NK-92 (cell line): ENCODE results near the gene ZBTB39.
"Not testable (repeated sequence)": the region's sequence is repeated elsewhere in the genome, so short reads cannot be mapped to it uniquely, and the experiment has no call there.

Experiments
- DNase-seq: peaks from one replicate; lab custom pipeline; 2025; ENCODE audit not compliant: unreplicated experiment; lab: John Stamatoyannopoulos, UW

ZBTB39 gene, protein sequence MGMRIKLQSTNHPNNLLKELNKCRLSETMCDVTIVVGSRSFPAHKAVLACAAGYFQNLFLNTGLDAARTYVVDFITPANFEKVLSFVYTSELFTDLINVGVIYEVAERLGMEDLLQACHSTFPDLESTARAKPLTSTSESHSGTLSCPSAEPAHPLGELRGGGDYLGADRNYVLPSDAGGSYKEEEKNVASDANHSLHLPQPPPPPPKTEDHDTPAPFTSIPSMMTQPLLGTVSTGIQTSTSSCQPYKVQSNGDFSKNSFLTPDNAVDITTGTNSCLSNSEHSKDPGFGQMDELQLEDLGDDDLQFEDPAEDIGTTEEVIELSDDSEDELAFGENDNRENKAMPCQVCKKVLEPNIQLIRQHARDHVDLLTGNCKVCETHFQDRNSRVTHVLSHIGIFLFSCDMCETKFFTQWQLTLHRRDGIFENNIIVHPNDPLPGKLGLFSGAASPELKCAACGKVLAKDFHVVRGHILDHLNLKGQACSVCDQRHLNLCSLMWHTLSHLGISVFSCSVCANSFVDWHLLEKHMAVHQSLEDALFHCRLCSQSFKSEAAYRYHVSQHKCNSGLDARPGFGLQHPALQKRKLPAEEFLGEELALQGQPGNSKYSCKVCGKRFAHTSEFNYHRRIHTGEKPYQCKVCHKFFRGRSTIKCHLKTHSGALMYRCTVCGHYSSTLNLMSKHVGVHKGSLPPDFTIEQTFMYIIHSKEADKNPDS

DNA sequence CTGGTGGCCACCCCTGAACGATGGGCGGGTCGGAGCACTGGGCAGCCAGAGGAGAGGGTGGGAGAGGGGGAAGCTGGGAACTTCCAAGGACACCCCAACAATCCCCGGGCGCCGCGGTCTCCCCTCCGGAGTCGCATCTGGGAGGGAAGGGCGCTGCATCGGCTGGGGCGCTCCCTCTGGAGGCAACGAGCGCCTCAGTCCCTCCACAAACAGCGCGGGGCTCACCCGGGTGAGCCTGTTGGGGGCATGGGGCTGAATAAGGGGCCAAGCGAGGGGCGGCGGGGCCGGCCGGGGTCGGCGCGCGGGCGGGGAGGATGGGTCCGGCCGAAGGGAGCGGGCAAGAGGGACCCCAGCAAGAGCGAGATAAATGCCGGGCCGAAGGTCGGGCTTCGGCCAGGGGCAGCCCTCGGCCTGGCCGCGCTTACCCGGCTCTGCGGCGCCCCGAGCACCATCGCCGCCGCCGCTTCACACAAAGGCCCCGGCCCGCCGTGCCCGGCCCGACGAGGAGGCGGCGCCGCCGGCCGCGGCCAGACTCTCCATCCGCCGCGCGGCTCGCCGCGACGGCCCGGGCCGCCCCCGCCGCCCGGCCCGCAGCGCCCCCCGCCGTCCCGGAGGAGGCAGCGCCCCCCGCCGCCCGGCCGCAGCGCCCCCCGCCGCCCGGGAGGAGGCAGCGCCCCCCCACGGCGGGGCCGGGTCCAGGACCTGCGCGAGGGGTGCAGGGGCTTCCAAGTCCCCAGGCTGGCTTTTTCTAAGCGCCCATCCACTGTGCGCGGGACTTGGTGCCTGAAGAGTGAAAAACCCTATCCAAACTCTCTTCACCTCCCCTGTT, at the start of gene ZBTB39:
TSS of gene ZBTB39 (minus strand) at position 567 of the 829 bp plus-strand sequence. CDS start 1,629 bp downstream, outside the sequence.
- no peak for DNase-seq

DNA sequence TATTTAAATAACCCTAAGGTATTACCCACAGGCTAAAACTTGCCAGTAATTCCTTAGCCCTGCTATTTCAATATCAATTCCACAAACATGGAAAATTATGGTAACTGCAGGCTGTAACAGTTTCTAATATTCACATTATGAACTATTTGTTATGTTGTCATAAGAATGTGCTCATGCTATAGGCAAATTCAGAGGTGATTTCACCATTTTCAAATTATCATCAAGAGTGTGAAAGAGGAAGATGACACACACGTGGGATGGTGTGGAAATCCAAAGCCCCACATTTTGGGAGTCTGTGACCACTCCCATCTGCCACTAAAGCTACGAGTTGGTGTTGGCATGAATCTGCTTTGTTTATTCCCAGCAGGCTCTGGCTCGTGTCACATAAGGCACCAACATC, 49.5 kb upstream of the ZBTB39 start:
- DNase-seq = no peak

DNA sequence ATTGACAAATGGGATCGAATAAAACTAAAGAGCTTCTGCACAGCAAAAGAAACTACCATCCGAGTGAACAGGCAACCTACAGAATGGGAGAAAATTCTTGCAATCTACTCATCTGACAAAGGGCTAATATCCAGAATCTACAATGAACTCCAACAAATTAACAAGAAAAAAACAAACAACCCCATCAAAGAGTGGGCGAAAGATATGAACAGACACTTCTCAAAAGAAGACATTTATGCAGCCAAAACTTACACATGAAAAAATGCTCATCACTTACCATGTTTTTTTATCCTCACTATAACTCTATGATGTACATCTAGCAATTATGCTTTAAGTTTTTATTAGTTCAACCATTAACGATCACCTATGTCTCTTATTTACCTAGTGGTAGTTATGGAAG, 47.6 kb upstream of the ZBTB39 start:
- not testable (repeated sequence) for DNase-seq

DNA sequence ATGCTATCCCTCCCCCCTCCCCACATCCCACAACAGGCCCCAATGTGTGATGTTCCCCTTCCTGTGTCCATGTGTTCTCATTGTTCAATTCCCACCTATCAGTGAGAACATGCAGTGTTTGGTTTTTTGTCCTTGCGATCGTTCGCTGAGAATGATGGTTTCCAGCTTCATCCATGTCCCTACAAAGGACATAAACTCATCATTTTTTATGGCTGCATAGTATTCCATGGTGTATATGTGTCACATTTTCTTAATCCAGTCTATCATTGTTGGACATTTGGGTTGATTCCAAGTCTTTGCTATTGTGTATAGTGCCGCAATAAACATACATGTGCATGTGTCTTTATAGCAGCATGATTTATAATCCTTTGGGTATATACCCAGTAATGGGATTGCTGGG, 46.8 kb upstream of the ZBTB39 start:
- DNase-seq = not testable (repeated sequence)

DNA sequence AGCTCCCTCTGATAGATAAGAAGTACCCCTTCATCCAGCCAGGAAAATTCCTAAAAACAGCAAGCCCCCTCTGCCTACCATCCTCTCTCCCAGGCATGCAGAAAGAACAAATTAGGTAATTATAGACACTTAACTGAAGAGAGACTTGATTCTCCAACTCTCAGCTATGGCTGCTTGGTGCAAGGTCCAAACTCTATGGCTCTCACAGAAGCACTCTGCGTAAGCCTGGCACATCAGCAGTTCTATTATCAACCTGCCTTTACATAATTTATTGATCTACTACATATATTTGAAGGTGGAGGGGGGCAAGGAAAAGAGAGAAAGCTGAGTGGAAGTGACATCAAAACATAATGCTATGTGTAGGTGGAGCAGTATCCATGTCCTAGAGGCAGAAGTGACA, 44.7 kb upstream of the ZBTB39 start:
- DNase-seq = no peak

DNA sequence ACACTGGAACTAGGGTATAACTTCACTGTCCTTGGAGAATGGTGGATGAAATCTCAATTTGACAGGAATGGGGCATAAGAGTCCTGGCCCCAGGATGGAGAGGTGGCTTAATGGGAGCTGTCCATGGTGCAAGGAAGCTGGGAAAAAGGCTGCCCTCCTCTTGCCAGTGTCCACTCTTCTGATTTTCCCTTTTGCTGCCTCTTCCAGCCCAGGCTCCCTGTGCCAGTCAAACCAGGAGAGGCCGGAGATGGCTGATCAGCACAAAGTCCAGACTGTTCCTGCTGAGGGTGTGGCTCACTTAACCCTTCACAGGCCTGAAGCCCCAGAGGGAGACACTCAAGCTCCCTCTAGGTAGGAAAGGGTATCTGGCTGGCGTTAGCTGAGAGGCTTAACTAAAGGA, 43.5 kb upstream of the ZBTB39 start, which contains the start of gene MYO1A:
TSS of gene MYO1A (minus strand) at position 240 of the 400 bp plus-strand sequence. CDS start 1,806 bp downstream, outside the sequence.
- no peak for DNase-seq

DNA sequence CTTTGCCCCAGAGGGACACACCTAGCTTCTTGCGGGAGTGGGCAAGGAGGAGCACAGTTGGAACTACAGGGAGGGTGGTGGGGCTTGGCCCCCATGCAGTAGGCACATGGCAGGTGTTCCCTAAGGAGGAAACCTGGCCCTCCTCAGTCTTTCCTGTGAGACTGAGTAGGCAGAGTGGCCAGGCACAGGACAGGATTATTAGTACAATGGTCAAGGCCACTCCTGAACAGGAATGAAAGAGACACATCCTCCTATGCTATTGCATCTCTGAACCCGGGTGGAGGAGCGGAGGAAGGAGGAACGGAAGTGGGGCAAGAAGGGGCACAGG, 42.7 kb upstream of the ZBTB39 start:
- no peak for DNase-seq

DNA sequence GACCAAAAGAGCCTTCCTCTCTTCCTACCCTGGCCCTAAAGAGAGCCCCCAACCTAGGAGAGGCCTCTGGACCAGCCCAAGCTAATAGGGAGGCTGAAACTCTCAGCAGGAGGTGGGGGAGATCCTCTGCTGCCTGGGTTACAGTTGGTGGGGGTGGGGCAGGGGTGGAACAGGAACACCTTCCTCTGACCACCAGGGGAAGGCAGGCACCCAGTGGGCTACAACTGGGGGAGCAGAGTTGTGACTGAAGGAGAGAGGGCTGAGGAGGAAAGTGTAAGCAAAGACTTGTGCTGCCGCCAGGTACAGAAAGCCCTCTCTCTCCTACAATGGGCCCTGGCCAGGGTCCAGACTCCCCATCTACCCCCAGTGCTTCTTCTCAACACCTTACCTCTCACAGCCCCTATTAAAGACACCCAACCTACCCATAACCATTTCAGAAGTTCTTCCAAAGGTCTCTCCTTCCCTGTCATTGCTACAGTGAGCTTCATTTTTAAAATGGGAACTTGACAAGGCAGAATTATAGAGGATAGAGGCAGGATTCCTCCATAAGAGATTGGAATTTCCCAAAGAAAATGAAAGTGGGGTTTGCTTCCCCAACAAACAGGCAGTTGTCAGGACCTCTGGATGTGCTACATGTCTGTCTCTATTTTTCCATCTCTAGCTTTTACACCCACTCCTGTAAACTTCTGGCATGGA, 42.2 kb upstream of the ZBTB39 start:
- DNase-seq = no peak

DNA sequence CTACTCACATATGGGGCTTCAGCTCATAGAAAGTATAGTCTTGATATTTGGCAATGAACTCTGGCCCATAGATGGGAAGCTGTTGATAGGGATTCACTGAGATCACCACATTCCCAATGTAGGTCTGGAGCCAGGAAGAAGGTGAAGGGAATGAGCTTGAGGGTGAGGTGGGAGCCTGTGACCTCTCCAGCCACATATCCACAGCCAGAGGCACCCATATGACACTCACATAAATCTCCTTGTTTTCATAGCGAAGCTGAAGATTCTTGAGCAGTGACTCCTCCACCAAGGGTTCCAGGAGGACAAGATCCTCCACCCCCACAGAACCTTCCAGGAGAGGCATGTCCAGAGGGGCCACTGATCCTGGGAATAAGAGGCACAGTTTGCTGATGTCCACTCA, 41.6 kb upstream of the ZBTB39 start:
- no peak for DNase-seq

DNA sequence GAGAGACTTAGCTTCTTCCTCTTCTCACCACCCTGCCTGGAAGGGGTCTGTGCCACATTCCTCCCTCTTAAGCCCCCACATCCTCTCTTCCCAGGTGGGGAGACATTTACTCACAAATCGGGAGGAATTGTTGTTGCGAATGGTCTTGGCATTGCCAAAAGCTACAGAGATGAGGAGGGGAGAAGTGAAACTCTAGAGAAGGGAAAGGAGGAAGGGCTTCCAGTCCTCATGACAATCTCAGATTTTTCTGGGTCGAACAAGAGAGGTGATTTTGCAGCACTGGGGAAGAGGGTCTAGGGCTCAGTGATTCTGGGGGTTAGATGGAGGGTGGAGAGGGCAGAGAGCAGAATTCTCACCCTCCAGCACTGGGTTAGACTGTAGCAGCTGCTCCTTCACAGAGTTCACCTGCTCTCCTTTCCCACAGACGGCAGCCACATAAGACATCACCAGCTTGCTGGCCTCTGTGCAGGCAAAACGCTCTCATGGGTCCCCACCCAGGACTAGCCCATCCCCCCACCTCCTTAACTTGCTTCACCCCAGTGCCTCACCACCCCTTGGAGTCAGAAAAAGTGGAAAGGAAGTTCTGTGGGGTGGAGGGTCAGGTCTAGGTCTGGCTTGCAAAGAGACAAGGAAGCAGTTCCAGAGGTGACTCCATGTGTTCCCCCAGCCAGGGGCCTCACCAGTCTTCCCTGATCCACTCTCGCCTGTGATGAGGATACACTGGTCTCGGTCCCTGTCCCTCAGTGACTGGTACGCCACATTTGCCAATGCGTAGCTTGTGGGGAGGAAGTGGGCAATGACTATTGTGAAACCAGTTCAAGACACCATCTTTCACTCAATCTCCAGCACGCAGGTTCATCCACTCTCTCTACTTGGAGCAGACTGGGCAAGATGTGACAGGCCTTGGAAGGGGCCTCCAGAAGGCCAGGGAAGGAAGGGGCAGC, 40.9 kb upstream of the ZBTB39 start:
- no peak for DNase-seq

DNA sequence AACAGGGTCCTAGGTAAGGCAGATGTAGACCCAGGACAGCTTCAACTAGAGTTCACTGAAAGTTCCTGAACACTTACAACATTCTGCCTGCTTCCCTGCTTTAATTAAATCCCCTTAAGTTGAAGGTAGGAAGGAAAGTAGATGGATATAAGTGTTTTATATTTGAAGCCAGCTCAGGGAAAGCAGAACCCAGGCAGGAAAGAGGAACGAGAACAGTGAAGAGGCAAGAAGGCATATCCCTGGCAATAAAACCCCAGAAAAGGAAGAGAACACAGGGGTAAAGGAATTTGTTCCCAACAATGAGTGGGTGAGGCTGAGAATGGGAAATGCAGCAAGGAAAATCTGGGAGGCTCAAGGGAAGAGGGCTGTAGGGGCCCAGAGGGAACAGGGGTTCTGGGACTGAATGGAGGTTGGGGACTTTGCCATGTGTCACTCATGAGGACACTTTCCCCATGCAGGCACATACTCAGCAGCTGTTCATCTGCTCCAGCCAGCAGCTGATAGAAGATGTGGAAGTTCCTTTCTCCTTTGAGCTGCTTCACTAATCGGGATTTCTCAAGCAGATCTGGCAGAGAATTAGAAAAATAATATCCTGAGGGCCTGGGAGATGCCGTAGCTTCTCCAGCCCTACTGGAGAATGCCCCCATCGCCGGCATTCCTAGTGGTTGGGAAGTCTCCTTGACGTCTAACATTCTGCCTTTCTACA, 39.9 kb upstream of the ZBTB39 start:
- DNase-seq = no peak

DNA sequence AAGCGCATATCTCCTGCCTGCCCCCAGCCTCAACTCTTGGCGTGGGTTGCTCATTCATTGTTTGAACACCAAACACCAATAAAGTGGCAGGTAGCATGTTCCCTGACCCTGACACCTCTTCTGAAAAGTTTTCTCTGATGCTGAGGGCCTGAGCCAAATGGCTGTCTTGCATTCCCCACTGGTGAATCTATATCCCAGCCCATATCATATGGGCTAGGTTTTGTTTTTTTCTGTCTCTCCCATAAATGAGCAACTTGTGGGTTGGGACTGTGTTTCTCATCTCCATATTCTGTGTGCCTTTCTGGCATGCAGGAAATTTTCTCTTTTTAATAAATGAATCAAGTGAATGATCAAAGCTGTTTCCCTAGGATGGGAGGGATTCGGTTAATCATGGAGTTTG, 38.5 kb upstream of the ZBTB39 start:
- DNase-seq = no peak

DNA sequence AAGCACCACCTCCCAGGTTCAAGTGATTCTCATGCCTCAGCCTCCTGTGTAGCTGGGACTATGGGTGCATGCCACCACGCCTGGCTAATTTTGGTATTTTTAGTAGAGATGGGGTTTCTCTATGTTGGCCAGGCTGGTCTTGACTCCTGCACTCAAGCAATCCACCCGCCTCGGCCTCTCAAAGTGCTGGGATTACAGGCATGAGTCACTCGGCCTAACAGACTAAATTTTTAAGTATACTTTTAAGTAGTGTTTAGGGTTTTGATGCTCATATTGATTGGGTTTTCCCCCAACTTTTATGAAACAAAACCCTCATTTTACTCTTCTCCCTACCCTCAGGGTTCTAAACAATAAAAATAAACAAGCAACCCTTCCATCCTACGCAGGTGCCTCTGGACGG, 38.1 kb upstream of the ZBTB39 start:
- DNase-seq = no peak

DNA sequence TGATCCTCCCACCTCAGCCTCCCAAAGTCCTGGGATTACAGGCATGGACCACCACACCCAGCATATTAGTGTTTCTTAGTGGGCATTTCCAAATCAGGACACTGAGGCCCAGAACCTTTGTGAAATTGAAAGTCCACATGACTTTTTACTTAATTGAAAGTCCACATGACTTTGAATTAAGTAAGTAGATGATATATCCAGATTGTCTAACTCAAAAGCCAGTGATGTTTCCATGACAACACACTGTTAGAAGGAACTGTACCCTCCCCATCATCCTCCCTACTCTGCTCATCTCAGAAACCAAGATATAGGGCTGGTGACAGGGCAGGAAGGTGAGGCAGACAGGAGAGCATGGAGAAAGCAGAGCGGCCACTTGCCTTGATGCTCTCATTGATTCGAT, 36.3 kb upstream of the ZBTB39 start:
- no peak for DNase-seq

DNA sequence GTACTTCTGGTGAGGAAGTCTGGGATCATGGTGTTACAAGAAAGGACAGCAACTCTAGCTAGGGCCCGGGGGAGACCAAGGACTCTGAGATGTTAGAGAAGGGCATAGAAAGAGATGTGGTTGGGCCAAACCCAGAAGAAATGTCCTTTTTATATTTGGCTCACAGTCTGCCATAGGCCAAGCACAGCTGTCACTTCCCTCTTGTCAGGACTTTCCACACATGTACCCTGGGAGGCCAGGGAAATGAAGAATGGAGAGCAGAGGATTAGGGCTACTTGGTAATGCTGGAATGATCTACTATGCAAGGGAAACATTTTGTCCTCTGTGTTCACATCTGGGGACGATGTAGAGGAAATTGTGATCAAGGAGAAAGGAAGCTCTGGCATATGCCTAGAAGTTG, 34.4 kb upstream of the ZBTB39 start:
- DNase-seq = no peak

DNA sequence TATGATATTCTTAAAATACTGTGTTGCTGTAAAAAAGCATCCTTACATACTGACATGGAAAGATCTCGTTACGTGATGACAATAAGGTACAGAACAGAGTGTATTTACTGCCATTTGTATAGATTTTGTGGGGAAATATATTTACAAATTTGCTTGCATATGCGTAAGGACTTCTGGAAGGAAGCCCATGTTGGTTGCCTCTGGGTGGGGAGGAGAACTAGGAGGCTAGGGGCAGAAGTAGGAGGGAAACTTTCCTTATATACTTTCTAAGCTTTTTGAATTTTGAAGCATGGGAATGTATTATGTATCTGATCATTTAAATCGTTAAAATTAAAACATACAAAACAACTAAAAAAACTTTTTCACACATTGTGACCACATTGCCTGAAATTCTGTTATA, 33.9 kb upstream of the ZBTB39 start:
- DNase-seq = no peak

DNA sequence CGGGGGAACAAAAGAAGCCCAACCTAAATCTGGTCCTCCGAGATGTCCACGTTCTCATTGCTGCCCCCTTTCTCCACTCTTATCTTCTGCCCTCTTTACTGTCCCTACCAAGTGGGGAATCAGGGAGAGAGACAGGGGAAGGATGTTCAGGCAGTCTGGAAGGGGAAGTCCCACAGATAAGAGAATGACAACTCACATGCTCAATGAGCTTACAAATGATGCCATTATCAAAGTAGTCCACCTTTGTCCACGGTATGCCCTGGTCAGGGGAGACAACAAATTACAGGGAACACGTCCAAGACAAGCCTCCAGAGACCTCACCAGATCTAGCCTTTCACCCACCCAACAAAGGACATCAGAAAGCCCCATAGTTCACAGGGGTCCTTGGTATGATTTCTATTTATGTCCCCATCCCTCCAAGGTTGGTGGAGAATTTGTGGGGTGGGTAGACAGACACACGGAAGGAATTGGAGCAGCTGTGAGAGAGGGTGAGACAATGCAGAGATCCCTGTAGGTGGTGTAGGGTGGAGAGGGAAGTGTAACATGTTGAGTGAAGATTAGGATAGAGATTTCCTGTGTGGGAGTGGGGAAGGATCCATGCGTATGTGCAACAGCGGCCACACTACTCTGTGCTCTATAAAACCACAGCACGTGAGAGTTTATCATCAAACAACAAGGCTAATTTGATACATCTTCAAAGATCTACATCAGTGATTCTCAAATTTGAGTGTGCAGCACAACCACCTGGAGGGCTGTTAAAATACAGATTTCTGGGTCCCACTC, 32.9 kb upstream of the ZBTB39 start:
- DNase-seq = no peak

DNA sequence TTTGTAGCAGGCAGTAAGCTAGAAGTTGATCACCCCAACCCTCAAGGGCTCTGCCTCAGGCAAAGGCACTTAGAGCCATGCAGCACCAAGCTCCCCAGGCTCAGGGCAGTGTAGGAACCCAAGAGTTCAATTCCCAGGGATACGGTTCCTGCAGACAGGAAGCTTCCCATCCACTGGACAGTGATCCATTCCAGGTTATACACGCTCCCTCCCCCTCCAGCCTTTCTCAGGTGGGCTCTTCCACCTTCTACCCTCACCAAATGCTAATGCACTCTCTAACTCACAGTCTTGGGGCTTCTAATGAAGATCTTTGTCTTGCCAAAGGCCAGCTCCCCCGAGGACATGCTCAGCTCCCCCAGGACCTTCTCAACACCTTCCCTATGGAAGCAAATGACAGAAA, 30.9 kb upstream of the ZBTB39 start:
- no peak for DNase-seq

DNA sequence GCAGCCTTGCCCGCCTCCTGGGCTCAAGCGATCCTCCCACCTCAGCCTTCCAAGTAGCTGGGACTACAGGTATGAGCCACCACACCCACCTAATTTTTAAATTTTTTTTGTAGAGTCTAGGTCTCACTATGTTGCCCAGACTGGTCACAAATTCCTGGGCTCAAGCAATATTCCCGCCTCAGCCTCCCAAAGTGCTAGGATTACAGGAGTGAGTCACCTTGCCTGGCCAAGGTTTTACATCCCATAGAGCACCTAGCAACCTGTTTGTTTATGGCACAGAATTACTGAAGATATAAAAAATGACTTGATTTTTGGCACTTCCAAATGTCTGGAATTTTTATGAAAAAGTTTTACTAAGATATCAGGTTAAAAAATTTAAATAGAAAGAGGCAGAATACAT, 27.1 kb upstream of the ZBTB39 start:
- DNase-seq = no peak
